Activated CD8-positive, alpha-beta memory T cell treated with anti-CD3 and anti-CD28 coated beads, Interleukin-2, amount 50 U/mL, for 4 hours (primary cell): ENCODE measurements around the gene NCCRP1.
"Not testable (repeated sequence)": the region's sequence is repeated elsewhere in the genome, so short reads cannot be mapped to it uniquely, and the experiment has no call there.

Source experiments
- DNase-seq: peaks from one replicate; pipeline ENCODE4 v3.0.0-alpha.2; 2020

Gene NCCRP1

GRCh38 chr19:39211731-39212374, 15.1 kb downstream of the NCCRP1 start:
- no peak for DNase-seq

- peak; percentile 62 for DNase-seq
Measured at GRCh38 chr19:39212375-39212742, 15.6 kb downstream of the NCCRP1 start.

GRCh38 chr19:39215323-39215722, 18.6 kb downstream of the NCCRP1 start:
- DNase-seq: not testable (repeated sequence)

- no peak for DNase-seq
Measured at GRCh38 chr19:39217094-39217493, 20.3 kb downstream of the NCCRP1 start.

- no peak for DNase-seq
Measured at GRCh38 chr19:39218230-39219007, 21.7 kb downstream of the NCCRP1 start.

- DNase-seq: not testable (repeated sequence)
Measured at GRCh38 chr19:39219108-39219507, 22.3 kb downstream of the NCCRP1 start.

GRCh38 chr19:39223703-39224279, 27.0 kb downstream of the NCCRP1 start:
- no peak for DNase-seq

- DNase-seq: no peak
Measured at GRCh38 chr19:39224910-39225309, 28.1 kb downstream of the NCCRP1 start.

GRCh38 chr19:39230096-39230764, 33.5 kb downstream of the NCCRP1 start:
- no peak for DNase-seq

- DNase-seq: no peak
Measured at GRCh38 chr19:39232708-39233107, 35.9 kb downstream of the NCCRP1 start.

GRCh38 chr19:39236527-39236926, 39.8 kb downstream of the NCCRP1 start:
- DNase-seq: peak; percentile 47

GRCh38 chr19:39237200-39238184, 40.7 kb downstream of the NCCRP1 start:
- peak; percentile 52 for DNase-seq

- DNase-seq: no peak
Measured at GRCh38 chr19:39238209-39238608, 41.4 kb downstream of the NCCRP1 start.

- DNase-seq: no peak
Measured at GRCh38 chr19:39238944-39239343, 42.2 kb downstream of the NCCRP1 start.

- DNase-seq: no peak
Measured at GRCh38 chr19:39240421-39240820, 43.7 kb downstream of the NCCRP1 start.

GRCh38 chr19:39243741-39244140, 47.0 kb downstream of the NCCRP1 start:
- not testable (repeated sequence) for DNase-seq

- DNase-seq: not testable (repeated sequence)
Measured at GRCh38 chr19:39244410-39245100, 47.8 kb downstream of the NCCRP1 start, which contains the start of gene IFNL3. TSS of gene IFNL3 (minus strand) at chr19:39245006. CDS start at chr19:39244967, 39 bp downstream.

GRCh38 chr19:39245166-39245565, 48.4 kb downstream of the NCCRP1 start:
- not testable (repeated sequence) for DNase-seq

GRCh38 chr19:39246951-39247669, 50.3 kb downstream of the NCCRP1 start:
- DNase-seq: peak; percentile 32
